GM19023 (cell line): Measurements from ENCODE around the gene GDI2.
"Not testable (repeated sequence)": the region's sequence is repeated elsewhere in the genome, so short reads cannot be mapped to it uniquely, and the experiment has no call there.

Experiments
- ATAC-seq: cut with Tn5 transposase; IDR thresholded peaks from one replicate; pipeline ENCODE4 v1.9.1; 2021; ENCODE audit warnings: mild to moderate bottlenecking, moderate library complexity; ENCODE audit not compliant: unreplicated experiment

Gene GDI2

GRCh38 chr10:5828725-5829124 lies 15.5 kb upstream of the GDI2 start:
- no peak for ATAC-seq

GRCh38 chr10:5827841-5828240 lies 14.6 kb upstream of the GDI2 start:
- ATAC-seq = no peak

- ATAC-seq = not testable (repeated sequence)
Measured at GRCh38 chr10:5826511-5826910, 13.3 kb upstream of the GDI2 start.

- no peak for ATAC-seq
Measured at GRCh38 chr10:5818894-5819293, 5.7 kb upstream of the GDI2 start.

GRCh38 chr10:5818048-5818331 lies 4.8 kb upstream of the GDI2 start:
- no peak for ATAC-seq

- no peak for ATAC-seq
Measured at GRCh38 chr10:5817322-5818047, 4.3 kb upstream of the GDI2 start.

- no peak for ATAC-seq
Measured at GRCh38 chr10:5816170-5816569, 2.9 kb upstream of the GDI2 start.

GRCh38 chr10:5814110-5815107 lies 1.2 kb upstream of the GDI2 start:
- ATAC-seq = no peak

GRCh38 chr10:5813091-5813340 lies 218 bp downstream of the GDI2 start:
- peak; percentile 27 for ATAC-seq

- ATAC-seq = peak; percentile 30
Measured at GRCh38 chr10:5812283-5813090, 747 bp downstream of the GDI2 start.

- ATAC-seq = no peak
Measured at GRCh38 chr10:5811387-5811821, 1.8 kb downstream of the GDI2 start.

- ATAC-seq = no peak
Measured at GRCh38 chr10:5810225-5810624, 3.0 kb downstream of the GDI2 start.

GRCh38 chr10:5809527-5810154 lies 3.6 kb downstream of the GDI2 start:
- no peak for ATAC-seq

- not testable (repeated sequence) for ATAC-seq
Measured at GRCh38 chr10:5808783-5809392, 4.3 kb downstream of the GDI2 start.

- no peak for ATAC-seq
Measured at GRCh38 chr10:5806745-5807144, 6.5 kb downstream of the GDI2 start.

- no peak for ATAC-seq
Measured at GRCh38 chr10:5805711-5806110, 7.5 kb downstream of the GDI2 start.

GRCh38 chr10:5805260-5805659 lies 8.0 kb downstream of the GDI2 start:
- ATAC-seq = no peak

- ATAC-seq = no peak
Measured at GRCh38 chr10:5804386-5804785, 8.8 kb downstream of the GDI2 start.

- ATAC-seq = no peak
Measured at GRCh38 chr10:5800782-5801181, 12.5 kb downstream of the GDI2 start.

- ATAC-seq = no peak
Measured at GRCh38 chr10:5794236-5794635, 19.0 kb downstream of the GDI2 start.

- ATAC-seq = no peak
Measured at GRCh38 chr10:5789626-5790025, 23.6 kb downstream of the GDI2 start.
